Neuronal stem cell (in vitro differentiated cells): ENCODE results near the gene MED17.

Source experiments
- DNase-seq: peaks from one replicate; pipeline ENCODE4 v3.0.0-alpha.2; 2013; ENCODE audit warnings: low spot score
- H2AFZ ChIP-seq: one replicate; pipeline ENCODE4 v1.6.1; 2013; ENCODE audit warnings: mild to moderate bottlenecking, low read length, inconsistent platforms
- H2AK5ac ChIP-seq: 2 replicates; pipeline ENCODE4 v1.6.1; 2013; ENCODE audit warnings: low read depth, mild to moderate bottlenecking, inconsistent platforms, low read length, moderate library complexity, mixed read lengths
- H2BK120ac ChIP-seq: 2 replicates; pipeline ENCODE4 v1.6.1; 2013; ENCODE audit warnings: low read depth, mild to moderate bottlenecking, inconsistent platforms, low read length, moderate library complexity, mixed read lengths
- H2BK12ac ChIP-seq: one replicate; pipeline ENCODE4 v1.6.1; 2013; ENCODE audit warnings: low read length, inconsistent platforms
- H2BK15ac ChIP-seq: 2 replicates; pipeline ENCODE4 v1.6.1; 2013; ENCODE audit warnings: mild to moderate bottlenecking, low read length, inconsistent platforms, mixed read lengths
- H2BK5ac ChIP-seq: one replicate; pipeline ENCODE4 v1.6.1; 2013; ENCODE audit warnings: inconsistent platforms, mild to moderate bottlenecking, low read length, moderate library complexity
- H3K14ac ChIP-seq: one replicate; pipeline ENCODE4 v1.6.1; 2013; ENCODE audit warnings: low read length, inconsistent platforms
- H3K18ac ChIP-seq: 2 replicates; pipeline ENCODE4 v1.6.1; 2013; ENCODE audit warnings: low read length, inconsistent platforms
- H3K23ac ChIP-seq: 2 replicates; pipeline ENCODE4 v1.6.1; 2013; ENCODE audit warnings: low read depth, mild to moderate bottlenecking, mixed read lengths, low read length, inconsistent platforms; ENCODE audit not compliant: poor library complexity
- H3K27ac ChIP-seq: replicated peaks from 3 replicates; pipeline ENCODE4 v1.5.1; 2013; ENCODE audit warnings: low read length, inconsistent platforms
- H3K27me3 ChIP-seq, 3 experiments: 2 replicates each; pipeline ENCODE4 v1.6.1; 2013; ENCODE audit warnings: low read length in 3 of 3, mild to moderate bottlenecking in 2 of 3, inconsistent platforms in 1 of 3, low read depth in 1 of 3, mixed read lengths in 1 of 3, moderate library complexity in 1 of 3; ENCODE audit not compliant: control insufficient read depth in 3 of 3, insufficient read depth in 3 of 3
- H3K36me3 ChIP-seq, 2 donors: replicated peaks in 1 of 2; 2 replicates each; pipeline ENCODE4 v1.6.1; 2013; ENCODE audit warnings: low read length in 2 of 2; ENCODE audit not compliant: control insufficient read depth in 2 of 2, insufficient read depth in 2 of 2
- H3K4ac ChIP-seq: 2 replicates; pipeline ENCODE4 v1.6.1; 2013; ENCODE audit warnings: inconsistent platforms, mild to moderate bottlenecking, low read length, moderate library complexity
- H3K4me1 ChIP-seq, 2 donors: 1 replicate in 1 of 2; 2 replicates in 1 of 2; pipeline ENCODE4 v1.6.1; 2013; ENCODE audit warnings: low read length in 2 of 2, low read depth in 1 of 2; ENCODE audit not compliant: control insufficient read depth in 2 of 2, insufficient read depth in 1 of 2
- H3K4me2 ChIP-seq: one replicate; pipeline ENCODE4 v1.6.1; 2013; ENCODE audit warnings: mild to moderate bottlenecking, low read length, inconsistent platforms; ENCODE audit not compliant: insufficient read depth, poor library complexity, severe bottlenecking
- H3K4me3 ChIP-seq, 2 donors: 2 replicates each; pipeline ENCODE4 v1.5.1; 2013; ENCODE audit warnings: low read length in 2 of 2, mild to moderate bottlenecking in 2 of 2, inconsistent platforms in 1 of 2, moderate library complexity in 1 of 2
- H3K79me1 ChIP-seq: one replicate; pipeline ENCODE4 v1.6.1; 2013; ENCODE audit warnings: low read depth, mild to moderate bottlenecking, inconsistent platforms, low read length, moderate library complexity
- H3K9ac ChIP-seq: one replicate; pipeline ENCODE4 v1.6.1; 2013; ENCODE audit warnings: mild to moderate bottlenecking, low read depth, low read length, inconsistent platforms; ENCODE audit not compliant: poor library complexity
- H3K9me3 ChIP-seq, 2 donors: replicated peaks in 1 of 2; 2 replicates each; pipeline versions ENCODE3 to v1.6.1; 2013; ENCODE audit warnings: low read length in 2 of 2, mild to moderate bottlenecking in 2 of 2, inconsistent platforms in 1 of 2, low read depth in 1 of 2, mixed read lengths in 1 of 2, moderate library complexity in 1 of 2; ENCODE audit not compliant: control insufficient read depth in 2 of 2, insufficient read depth in 1 of 2
- H4K8ac ChIP-seq: one replicate; pipeline ENCODE4 v1.6.1; 2013; ENCODE audit warnings: low read depth, mild to moderate bottlenecking, inconsistent platforms, low read length, moderate library complexity
- H4K91ac ChIP-seq: one replicate; pipeline ENCODE4 v1.6.1; 2013; ENCODE audit warnings: low read length, low read depth, mild to moderate bottlenecking, inconsistent platforms; ENCODE audit not compliant: poor library complexity
- WGBS, 2 donors: extraction: QIAGEN DNeasy Blood & Tissue Kit; methylation state at CpG; one replicate each; pipeline ENCODE4 v1.1.7; 2013; ENCODE audit warnings: missing lambda C conversion rate in 2 of 2, mixed read lengths in 1 of 2; ENCODE audit not compliant: insufficient read length in 2 of 2, insufficient replicate concordance in 1 of 2; ENCODE audit errors: extremely low coverage in 2 of 2; 5-methylcytosine and 5-hydroxymethylcytosine counted together

Gene MED17

GRCh38 chr11:93737904-93738612 is 46.0 kb upstream of the MED17 start:
- DNase-seq, result no peak
- H3K4me1 ChIP-seq, result peaks cover 3 to 18% of the 10 kb centered on the region in 2 donors
- no peak overlapping the region for H2BK15ac ChIP-seq
- no peak overlapping the region for H3K23ac ChIP-seq
- H4K91ac ChIP-seq, result no peak overlapping the region
- no peak overlapping the region for H2BK5ac ChIP-seq
- H3K79me1 ChIP-seq, result no peaks in the 10 kb centered on the region
- H3K36me3 ChIP-seq, result peaks cover 14 to 73% of the 10 kb centered on the region in 2 donors
- no peak overlapping the region for H3K14ac ChIP-seq
- no CpG with 5 or more reads among the region's 6 CpGs for WGBS, 2 donors
- H4K8ac ChIP-seq, result no peak overlapping the region
- no peak overlapping the region for H2AFZ ChIP-seq
- no peak overlapping the region for H3K4ac ChIP-seq
- H3K9me3 ChIP-seq, result no peaks in the 10 kb centered on the region
- no peaks in the 10 kb centered on the region for H3K27me3 ChIP-seq
- H3K4me2 ChIP-seq, result no peak overlapping the region
- no peak overlapping the region for H2BK12ac ChIP-seq
- no peak overlapping the region for H3K4me3 ChIP-seq
- no peak overlapping the region for H3K18ac ChIP-seq
- no peak overlapping the region for H2AK5ac ChIP-seq
- H2BK120ac ChIP-seq, result no peak overlapping the region
- H3K27ac ChIP-seq, result no peak overlapping the region
- H3K9ac ChIP-seq, result no peak overlapping the region

DNA sequence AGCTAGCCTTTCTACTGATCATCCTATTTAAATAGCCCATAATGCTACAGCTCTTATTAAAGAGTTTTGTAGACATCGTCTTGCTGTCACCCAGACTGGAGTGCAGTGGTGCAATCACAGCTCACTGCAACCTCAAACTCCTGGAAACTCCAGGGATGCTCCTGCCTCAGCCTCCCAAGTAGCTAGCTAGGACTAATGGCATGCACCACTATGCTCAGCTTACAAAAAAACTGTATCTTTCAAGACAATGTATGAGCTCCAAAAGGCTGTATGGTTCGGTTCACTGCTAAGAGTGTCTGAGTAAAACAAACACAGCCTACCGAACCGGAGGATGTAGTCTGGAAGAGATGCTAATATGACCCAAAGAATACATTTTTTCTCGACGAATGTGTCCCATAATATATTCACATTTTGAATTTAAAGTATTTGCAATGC is 45.4 kb upstream of the MED17 start:
- no peak for DNase-seq
- Histone ChIP-seq H3K9ac (no peak overlapping the region), H3K18ac (no peak overlapping the region), H2BK5ac (no peak overlapping the region), H3K4me3 (peak overlapping the region in 1 of 2 donors; percentile 81), H3K4me1 (peaks cover 3 to 18% of the 10 kb centered on the region in 2 donors), H2BK15ac (no peak overlapping the region), H3K4me2 (no peak overlapping the region), H2BK12ac (no peak overlapping the region), H3K4ac (no peak overlapping the region), H2BK120ac (no peak overlapping the region), H2AFZ (no peak overlapping the region), H3K27ac (no peak overlapping the region), H4K91ac (no peak overlapping the region), H3K14ac (no peak overlapping the region), H4K8ac (no peak overlapping the region), H3K79me1 (peaks cover 4% of the 10 kb centered on the region), H3K27me3 (no peaks in the 10 kb centered on the region), H2AK5ac (no peak overlapping the region), H3K9me3 (no peaks in the 10 kb centered on the region), H3K36me3 (peaks cover 10 to 73% of the 10 kb centered on the region in 2 donors), H3K23ac (no peak overlapping the region)
- no CpG with 5 or more reads among the region's 6 CpGs for WGBS, 2 donors

GRCh38 chr11:93740031-93740729 is 43.9 kb upstream of the MED17 start:
- Histone ChIP-seq H4K8ac (no peak overlapping the region), H3K4me2 (peak overlapping the region; percentile 56), H3K4me1 (peaks cover 3 to 22% of the 10 kb centered on the region in 2 donors), H3K36me3 (peaks cover 8 to 61% of the 10 kb centered on the region in 2 donors), H3K23ac (no peak overlapping the region), H3K27me3 (no peaks in the 10 kb centered on the region), H2BK5ac (no peak overlapping the region), H3K27ac (no peak overlapping the region), H2BK15ac (no peak overlapping the region), H3K4ac (no peak overlapping the region), H3K14ac (no peak overlapping the region), H4K91ac (no peak overlapping the region), H2BK120ac (no peak overlapping the region), H2BK12ac (no peak overlapping the region), H2AK5ac (no peak overlapping the region), H3K79me1 (peaks cover 4% of the 10 kb centered on the region), H3K4me3 (peak overlapping the region; percentile 81 to 96), H3K9me3 (no peaks in the 10 kb centered on the region), H2AFZ (no peak overlapping the region), H3K18ac (no peak overlapping the region), H3K9ac (peak overlapping the region; percentile 63)
- DNase-seq, result no peak
- no CpG with 5 or more reads among the region's 18 CpGs for WGBS, 2 donors

- no CpG with 5 or more reads among the region's 20 CpGs for WGBS, 2 donors
- DNase-seq, result peak; percentile 29
Observed at GRCh38 chr11:93740730-93741093, 43.4 kb upstream of the MED17 start.

More at GRCh38 chr11:93740730-93741093, 43.4 kb upstream of the MED17 start:
- Histone ChIP-seq H3K14ac (no peak overlapping the region), H2AFZ (peak overlapping the region; percentile 91), H3K4me2 (peak overlapping the region; percentile 47), H2BK120ac (no peak overlapping the region), H2BK12ac (no peak overlapping the region), H3K9me3 (no peaks in the 10 kb centered on the region), H3K18ac (no peak overlapping the region), H3K9ac (peak overlapping the region; percentile 92), H2BK5ac (no peak overlapping the region), H3K4me1 (peaks cover 3 to 22% of the 10 kb centered on the region in 2 donors), H3K79me1 (peaks cover 4% of the 10 kb centered on the region), H2AK5ac (peak overlapping the region; percentile 2), H3K27me3 (no peaks in the 10 kb centered on the region), H3K36me3 (peaks cover 5 to 55% of the 10 kb centered on the region in 2 donors), H3K27ac (peak overlapping the region; percentile 95), H3K4ac (no peak overlapping the region), H2BK15ac (no peak overlapping the region), H4K91ac (no peak overlapping the region), H3K4me3 (peak overlapping the region; percentile 81 to 96), H3K23ac (no peak overlapping the region), H4K8ac (no peak overlapping the region)
